ENCODE measurements around the gene HPSE2. TPM values are rescaled to one million over a fixed set of nuclear protein-coding genes. Genes with fewer than 3 reads are reported as not detected.

Gene HPSE2
- total and polyA plus RNA-seq, 12 donors, result 0.04 to 0.24 (median 0.13) TPM; not detected in 6

DNA sequence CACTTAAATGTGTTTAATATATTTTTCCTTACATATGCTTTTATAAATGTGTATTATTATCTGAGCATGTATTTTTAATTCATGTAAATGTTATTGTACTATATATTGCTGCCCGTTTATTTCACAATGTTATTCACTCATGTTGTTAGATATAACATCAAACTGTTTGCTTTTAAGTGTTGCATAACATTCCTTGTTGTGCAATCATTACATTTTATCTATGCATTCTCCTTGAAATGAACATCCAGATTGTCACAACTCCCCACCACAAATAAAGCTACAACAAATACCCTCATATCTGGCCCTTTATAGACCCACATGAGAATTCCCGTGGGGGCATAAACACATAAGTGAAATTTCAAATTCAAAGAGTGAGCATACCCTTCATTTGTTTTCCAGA lies 264.2 kb downstream of the HPSE2 start:
- no peaks in the 10 kb centered on the region for H3K36me3 ChIP-seq
- ATAC-seq (no peak), DNase-seq (no peak)
- intact Hi-C loops (cut with DNase I), result no loop called here
- TF ChIP-seq, protein P1, sequence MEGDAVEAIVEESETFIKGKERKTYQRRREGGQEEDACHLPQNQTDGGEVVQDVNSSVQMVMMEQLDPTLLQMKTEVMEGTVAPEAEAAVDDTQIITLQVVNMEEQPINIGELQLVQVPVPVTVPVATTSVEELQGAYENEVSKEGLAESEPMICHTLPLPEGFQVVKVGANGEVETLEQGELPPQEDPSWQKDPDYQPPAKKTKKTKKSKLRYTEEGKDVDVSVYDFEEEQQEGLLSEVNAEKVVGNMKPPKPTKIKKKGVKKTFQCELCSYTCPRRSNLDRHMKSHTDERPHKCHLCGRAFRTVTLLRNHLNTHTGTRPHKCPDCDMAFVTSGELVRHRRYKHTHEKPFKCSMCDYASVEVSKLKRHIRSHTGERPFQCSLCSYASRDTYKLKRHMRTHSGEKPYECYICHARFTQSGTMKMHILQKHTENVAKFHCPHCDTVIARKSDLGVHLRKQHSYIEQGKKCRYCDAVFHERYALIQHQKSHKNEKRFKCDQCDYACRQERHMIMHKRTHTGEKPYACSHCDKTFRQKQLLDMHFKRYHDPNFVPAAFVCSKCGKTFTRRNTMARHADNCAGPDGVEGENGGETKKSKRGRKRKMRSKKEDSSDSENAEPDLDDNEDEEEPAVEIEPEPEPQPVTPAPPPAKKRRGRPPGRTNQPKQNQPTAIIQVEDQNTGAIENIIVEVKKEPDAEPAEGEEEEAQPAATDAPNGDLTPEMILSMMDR (IDR thresholded peaks at IDR 0.05), result no peak
- H3K4me1 ChIP-seq, result no peaks in the 10 kb centered on the region
- H3K9me3 ChIP-seq, result peaks cover 0 to 7% (median 0%) of the 10 kb centered on the region in 11 donors
- no peak overlapping the region for H3K4me3 ChIP-seq
- H3K27me3 ChIP-seq, result no peaks in the 10 kb centered on the region
- WGBS, 2 donors, result 66 to 76% methylated on average over 2 of the region's 2 CpGs
- H3K27ac ChIP-seq, result no peak overlapping the region

DNA sequence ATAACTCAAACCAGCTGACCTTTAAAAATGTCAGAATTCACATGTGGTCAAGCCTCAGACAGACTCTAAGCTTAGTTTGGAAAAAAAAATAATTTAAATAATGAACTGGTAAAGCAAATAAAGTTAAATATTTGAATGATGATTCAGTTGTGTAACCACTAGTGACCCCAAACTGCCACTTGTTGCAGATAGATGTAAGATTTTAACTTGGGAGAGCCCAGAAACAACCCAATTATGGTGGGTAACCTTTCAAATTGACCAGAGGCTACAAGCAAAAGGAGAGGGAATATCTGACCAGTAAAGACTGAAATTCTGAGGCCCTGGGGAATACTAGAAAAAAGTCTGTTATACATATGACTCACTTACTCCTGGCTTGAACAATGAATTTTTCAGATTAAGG lies 268.1 kb downstream of the HPSE2 start:
- no peak overlapping the region for H3K4me3 ChIP-seq
- no peaks in the 10 kb centered on the region for H3K36me3 ChIP-seq
- H3K27ac ChIP-seq, result no peak overlapping the region
- H3K27me3 ChIP-seq, result no peaks in the 10 kb centered on the region
- H3K4me1 ChIP-seq, result no peaks in the 10 kb centered on the region
- TF ChIP-seq, protein P1 (IDR thresholded peaks at IDR 0.05), result no peak
- no peak for ATAC-seq
- intact Hi-C loops (cut with DNase I), result no loop called here
- no peak for DNase-seq
- no peaks in the 10 kb centered on the region for H3K9me3 ChIP-seq

DNA sequence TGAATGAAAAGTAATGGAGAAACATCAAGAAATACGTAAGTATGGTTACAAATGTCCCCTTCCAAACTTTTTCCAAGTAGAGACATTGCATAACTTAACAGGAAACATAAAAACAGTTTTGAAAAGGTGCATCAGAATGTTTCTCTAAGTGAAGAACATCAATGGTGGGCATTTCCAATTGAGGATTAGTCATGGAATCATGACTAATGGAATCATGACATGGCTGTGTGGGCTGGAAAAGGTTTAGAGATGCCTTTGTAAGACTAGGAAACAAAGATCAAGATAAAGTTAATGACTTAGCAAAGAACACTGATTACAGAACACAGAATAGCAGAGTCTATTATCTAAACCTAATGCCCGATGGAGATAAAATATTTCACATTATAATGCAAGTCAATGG lies 272.0 kb downstream of the HPSE2 start:
- intact Hi-C loops (cut with DNase I), result no loop called here
- TF ChIP-seq, protein P1 (IDR thresholded peaks at IDR 0.05), result no peak
- Histone ChIP-seq H3K4me1 (no peaks in the 10 kb centered on the region), H3K4me3 (no peak overlapping the region), H3K36me3 (no peaks in the 10 kb centered on the region), H3K27ac (no peak overlapping the region), H3K9me3 (no peaks in the 10 kb centered on the region), H3K27me3 (no peaks in the 10 kb centered on the region)
- 75 to 81% methylated on average over 2 of the region's 2 CpGs for whole genome bisulfite sequencing, 2 donors
- ATAC-seq (no peak), DNase-seq (no peak)

DNA sequence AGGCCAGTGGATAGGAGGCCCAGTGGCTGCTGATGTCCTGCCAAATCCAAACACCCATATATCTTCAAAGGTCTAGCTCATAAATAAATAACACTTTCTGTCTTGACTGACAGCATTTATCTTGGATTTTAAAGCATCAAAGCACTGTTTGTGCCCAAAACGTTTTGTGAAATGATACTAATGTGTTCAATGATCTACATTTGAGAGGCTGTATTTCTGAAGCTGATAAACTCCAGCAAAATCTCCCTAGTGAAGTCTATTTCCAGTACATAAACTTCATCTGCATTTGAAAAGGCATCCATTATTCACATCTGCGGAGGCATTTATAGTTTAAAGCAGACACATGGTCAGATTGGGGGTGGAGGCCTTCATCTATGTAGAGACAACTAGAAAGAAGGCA lies 276.3 kb downstream of the HPSE2 start:
- TF ChIP-seq, protein P1 (IDR thresholded peaks at IDR 0.05), result no peak
- 29 to 30% methylated on average over 2 of the region's 2 CpGs for WGBS, 2 donors
- no peaks in the 10 kb centered on the region for H3K9me3 ChIP-seq
- ATAC-seq, result no peak
- H3K4me3 ChIP-seq, result no peak overlapping the region
- no peaks in the 10 kb centered on the region for H3K36me3 ChIP-seq
- DNase-seq, result no peak
- intact Hi-C loops (cut with DNase I), result no loop called here
- H3K27me3 ChIP-seq, result no peaks in the 10 kb centered on the region
- no peak overlapping the region for H3K27ac ChIP-seq
- H3K4me1 ChIP-seq, result no peaks in the 10 kb centered on the region

DNA sequence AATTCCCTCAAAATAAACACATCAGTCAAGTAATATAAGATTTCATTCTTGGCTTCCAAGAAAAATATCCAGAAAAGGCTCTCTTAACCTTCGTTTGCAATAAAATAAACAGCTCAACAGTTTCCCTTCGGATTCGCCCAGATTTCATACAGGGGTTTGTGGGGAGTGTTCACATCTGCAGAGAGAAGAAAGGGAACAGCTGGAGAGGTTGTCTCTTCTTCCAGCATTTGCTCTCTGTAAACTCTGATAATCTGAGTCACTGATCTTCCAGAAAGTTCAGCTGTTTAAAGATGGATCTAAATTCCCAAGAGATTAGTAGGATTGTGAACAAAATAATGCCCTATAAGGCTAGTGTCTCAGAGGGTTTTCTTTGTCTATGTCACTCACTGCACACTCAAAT lies 277.9 kb downstream of the HPSE2 start:
- Histone ChIP-seq H3K27ac (no peak overlapping the region), H3K4me3 (no peak overlapping the region), H3K27me3 (peaks cover 0 to 4% (median 0%) of the 10 kb centered on the region in 7 donors), H3K36me3 (no peaks in the 10 kb centered on the region), H3K4me1 (no peaks in the 10 kb centered on the region), H3K9me3 (no peaks in the 10 kb centered on the region)
- intact Hi-C loops (cut with DNase I), result no loop called here
- DNase-seq (no peak), ATAC-seq (no peak)
- WGBS, 2 donors, result 48 to 61% methylated on average over 3 of the region's 3 CpGs
- TF ChIP-seq, protein P1 (IDR thresholded peaks at IDR 0.05), result no peak

Measured in heart right ventricle (tissue), 16 donors.